ENCODE measurements around the gene RNF7. TPM values are rescaled to one million over a fixed set of nuclear protein-coding genes. Genes with fewer than 3 reads are reported as not detected.

The RNF7 gene
- total RNA-seq, 1 donor, result 68.8 TPM

DNA sequence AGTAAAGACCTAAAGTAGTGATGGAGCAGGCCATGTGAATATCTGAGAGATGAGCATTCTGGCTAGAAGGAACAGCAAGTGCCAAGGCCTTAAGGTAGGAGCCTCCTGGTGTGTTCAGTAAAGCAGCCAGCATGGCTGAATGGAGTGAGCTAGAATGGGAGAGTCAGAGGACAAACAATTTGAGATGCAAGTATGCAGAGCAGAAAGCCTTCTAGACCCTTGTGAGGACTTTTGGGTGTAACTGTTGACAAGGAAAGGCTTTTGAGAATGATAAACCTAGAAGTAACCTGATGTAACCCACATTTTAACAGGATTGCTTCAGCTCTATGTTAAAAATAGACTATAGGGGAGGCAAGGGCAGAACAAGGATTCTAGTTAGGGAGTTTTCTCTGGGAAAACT lies 14.8 kb upstream of the RNF7 start:
- Histone ChIP-seq H3K9me3 (ENCODE audit: low read depth, low read length) (no peaks in the 10 kb centered on the region), H3K4me3 (ENCODE audit: low read length) (no peak overlapping the region), H3K4me1 (ENCODE audit: insufficient read depth, low read length) (no peaks in the 10 kb centered on the region), H3K27me3 (ENCODE audit: insufficient read depth, low read length) (no peaks in the 10 kb centered on the region)

- Histone ChIP-seq H3K4me1 (ENCODE audit: insufficient read depth, low read length) (no peaks in the 10 kb centered on the region), H3K9me3 (ENCODE audit: low read depth, low read length) (no peaks in the 10 kb centered on the region), H3K4me3 (ENCODE audit: low read length) (no peak overlapping the region), H3K27me3 (ENCODE audit: insufficient read depth, low read length) (no peaks in the 10 kb centered on the region)
These were observed 13.9 kb upstream of the RNF7 start for GRCh38 chr3:141724186-141724585.

- Histone ChIP-seq H3K4me3 (ENCODE audit: low read length) (no peak overlapping the region), H3K27me3 (ENCODE audit: insufficient read depth, low read length) (no peaks in the 10 kb centered on the region), H3K4me1 (ENCODE audit: insufficient read depth, low read length) (no peaks in the 10 kb centered on the region), H3K9me3 (ENCODE audit: low read depth, low read length) (no peaks in the 10 kb centered on the region)
These were observed 13.1 kb upstream of the RNF7 start for GRCh38 chr3:141725036-141725435.

DNA sequence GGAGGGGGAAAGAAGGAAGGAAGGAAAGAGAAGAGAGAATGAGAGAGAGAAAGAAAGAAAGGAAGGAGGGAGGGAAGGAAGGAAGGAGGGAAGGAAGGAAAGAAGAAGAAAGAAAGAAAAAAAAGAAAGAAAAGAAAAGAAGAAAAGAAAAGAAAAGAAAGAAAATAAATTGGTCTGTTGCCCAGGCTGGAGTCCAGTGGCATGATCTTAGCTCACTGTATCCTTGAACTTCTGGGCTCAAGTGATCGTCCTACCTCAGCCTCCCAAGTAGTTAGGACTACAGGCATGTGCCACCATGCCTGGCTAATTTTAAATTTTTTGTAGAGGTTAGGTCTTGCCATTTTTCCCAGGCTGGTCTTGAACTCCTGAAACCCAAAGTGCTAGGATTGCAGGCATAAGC lies 11.6 kb upstream of the RNF7 start:
- H3K27me3 ChIP-seq (ENCODE audit: insufficient read depth, low read length), result no peaks in the 10 kb centered on the region
- no peak overlapping the region for H3K4me3 ChIP-seq (ENCODE audit: low read length)

GRCh38 chr3:141728355-141728892 lies 9.7 kb upstream of the RNF7 start:
- Histone ChIP-seq H3K9me3 (ENCODE audit: low read depth, low read length) (no peaks in the 10 kb centered on the region), H3K4me1 (ENCODE audit: insufficient read depth, low read length) (no peaks in the 10 kb centered on the region), H3K4me3 (ENCODE audit: low read length) (no peak overlapping the region), H3K27me3 (ENCODE audit: insufficient read depth, low read length) (no peaks in the 10 kb centered on the region)

More for the DNA sequence above, 11.6 kb upstream of the RNF7 start:
- Histone ChIP-seq H3K4me1 (ENCODE audit: insufficient read depth, low read length) (no peaks in the 10 kb centered on the region), H3K9me3 (ENCODE audit: low read depth, low read length) (no peaks in the 10 kb centered on the region)

DNA sequence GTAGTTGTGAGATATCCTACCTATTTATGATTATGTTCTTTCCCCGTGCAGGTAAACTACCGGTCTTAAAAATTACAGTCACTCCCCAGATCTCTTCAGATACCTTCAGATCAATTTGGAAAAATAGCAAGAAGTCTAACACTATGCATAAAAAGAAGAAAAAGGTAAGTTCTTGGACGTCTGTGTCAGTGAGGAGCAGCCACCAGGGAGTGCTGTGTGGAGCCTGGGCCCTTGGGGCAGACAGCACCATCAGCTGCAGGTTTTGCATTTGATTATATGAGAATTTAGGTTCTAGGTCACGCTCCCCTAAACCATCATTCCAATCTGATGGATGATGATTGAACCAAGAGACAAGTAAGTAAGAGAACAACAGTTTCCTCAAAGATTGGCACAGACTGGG lies 8.9 kb upstream of the RNF7 start:
- Histone ChIP-seq H3K9me3 (ENCODE audit: low read depth, low read length) (no peaks in the 10 kb centered on the region), H3K4me1 (ENCODE audit: insufficient read depth, low read length) (no peaks in the 10 kb centered on the region), H3K27me3 (ENCODE audit: insufficient read depth, low read length) (no peaks in the 10 kb centered on the region), H3K4me3 (ENCODE audit: low read length) (no peak overlapping the region)

DNA sequence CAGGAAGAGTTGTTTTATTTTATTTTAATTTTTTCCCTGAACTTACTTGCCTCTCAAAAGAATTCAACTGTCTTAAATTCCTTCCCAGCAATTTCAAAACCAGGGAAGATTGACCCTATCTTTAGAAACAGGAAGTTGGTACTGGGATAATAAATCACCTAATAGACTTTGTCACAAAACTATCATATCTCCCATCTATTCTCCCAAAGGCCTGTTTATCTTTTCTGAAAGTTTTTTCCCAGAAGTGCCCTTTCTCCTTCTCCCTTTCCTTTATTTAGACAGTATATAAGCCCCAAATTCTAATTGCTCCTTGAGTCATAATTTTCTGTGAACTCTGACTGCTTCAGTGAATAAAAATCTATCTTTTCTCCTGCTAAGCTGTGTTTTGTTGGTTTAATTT lies 2.9 kb upstream of the RNF7 start:
- Histone ChIP-seq H3K4me1 (ENCODE audit: insufficient read depth, low read length) (peaks cover 22% of the 10 kb centered on the region), H3K4me3 (ENCODE audit: low read length) (no peak overlapping the region), H3K27me3 (ENCODE audit: insufficient read depth, low read length) (no peaks in the 10 kb centered on the region), H3K9me3 (ENCODE audit: low read depth, low read length) (no peaks in the 10 kb centered on the region)

GRCh38 chr3:141735770-141736465 lies 2.2 kb upstream of the RNF7 start:
- Histone ChIP-seq H3K27me3 (ENCODE audit: insufficient read depth, low read length) (no peaks in the 10 kb centered on the region), H3K4me3 (ENCODE audit: low read length) (no peak overlapping the region), H3K9me3 (ENCODE audit: low read depth, low read length) (no peaks in the 10 kb centered on the region), H3K4me1 (ENCODE audit: insufficient read depth, low read length) (peaks cover 29% of the 10 kb centered on the region)

DNA sequence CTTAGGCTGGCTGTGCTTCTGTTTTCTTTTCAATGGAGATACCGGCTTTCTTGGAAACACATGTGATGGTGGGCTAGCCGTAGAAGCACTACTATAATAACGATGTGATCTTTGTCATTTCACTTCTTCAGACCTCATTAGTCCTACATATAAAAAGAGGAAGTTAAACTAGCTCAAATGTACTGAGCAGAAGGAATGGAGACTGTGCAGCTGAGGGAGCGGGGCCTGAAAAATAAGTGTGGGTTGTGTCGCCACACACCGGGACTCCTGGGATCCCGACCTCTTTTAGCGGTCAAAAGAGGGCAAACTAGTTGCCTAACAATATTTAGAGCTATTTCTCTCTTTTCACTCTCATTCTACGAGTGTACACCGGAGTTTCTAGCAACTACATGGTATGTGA lies 1.0 kb upstream of the RNF7 start:
- no peaks in the 10 kb centered on the region for H3K27me3 ChIP-seq (ENCODE audit: insufficient read depth, low read length)
- no peaks in the 10 kb centered on the region for H3K9me3 ChIP-seq (ENCODE audit: low read depth, low read length)
- no peak overlapping the region for H3K4me3 ChIP-seq (ENCODE audit: low read length)
- H3K4me1 ChIP-seq (ENCODE audit: insufficient read depth, low read length), result peaks cover 34% of the 10 kb centered on the region

GRCh38 chr3:141737678-141738021 lies 448 bp upstream of the RNF7 start:
- Histone ChIP-seq H3K4me3 (ENCODE audit: low read length) (peak overlapping the region; percentile 98), H3K9me3 (ENCODE audit: low read depth, low read length) (no peaks in the 10 kb centered on the region), H3K4me1 (ENCODE audit: insufficient read depth, low read length) (peaks cover 37% of the 10 kb centered on the region), H3K27me3 (ENCODE audit: insufficient read depth, low read length) (no peaks in the 10 kb centered on the region)

GRCh38 chr3:141738891-141739363 lies 829 bp downstream of the RNF7 start:
- no peaks in the 10 kb centered on the region for H3K9me3 ChIP-seq (ENCODE audit: low read depth, low read length)
- H3K4me3 ChIP-seq (ENCODE audit: low read length), result peak overlapping the region; percentile 98
- H3K27me3 ChIP-seq (ENCODE audit: insufficient read depth, low read length), result no peaks in the 10 kb centered on the region
- peaks cover 37% of the 10 kb centered on the region for H3K4me1 ChIP-seq (ENCODE audit: insufficient read depth, low read length)

DNA sequence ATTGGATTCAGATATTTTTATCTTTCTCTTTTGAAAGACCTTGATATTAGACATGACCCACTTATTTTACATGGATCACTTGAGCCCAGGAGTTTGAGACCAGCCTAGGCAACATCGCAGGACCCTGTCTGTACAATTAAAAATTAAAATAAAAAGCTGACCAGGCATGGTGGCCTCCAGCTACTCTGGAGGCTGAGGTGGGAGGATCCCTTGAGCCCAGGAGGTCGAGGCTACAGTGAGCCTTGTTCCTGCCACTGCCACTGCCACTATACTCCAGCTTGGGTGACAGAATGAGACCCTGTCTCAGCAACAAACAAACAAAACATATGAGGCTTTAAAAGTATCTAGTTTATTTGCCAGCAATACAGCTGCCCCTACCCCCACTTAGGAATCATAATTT lies 1.6 kb downstream of the RNF7 start:
- peak overlapping the region; percentile 98 for H3K4me3 ChIP-seq (ENCODE audit: low read length)
- peaks cover 37% of the 10 kb centered on the region for H3K4me1 ChIP-seq (ENCODE audit: insufficient read depth, low read length)

GRCh38 chr3:141740349-141740748 lies 2.3 kb downstream of the RNF7 start:
- Histone ChIP-seq H3K4me3 (ENCODE audit: low read length) (no peak overlapping the region), H3K27me3 (ENCODE audit: insufficient read depth, low read length) (no peaks in the 10 kb centered on the region), H3K9me3 (ENCODE audit: low read depth, low read length) (no peaks in the 10 kb centered on the region), H3K4me1 (ENCODE audit: insufficient read depth, low read length) (peaks cover 37% of the 10 kb centered on the region)

More for the DNA sequence above, 1.6 kb downstream of the RNF7 start:
- Histone ChIP-seq H3K9me3 (ENCODE audit: low read depth, low read length) (no peaks in the 10 kb centered on the region), H3K27me3 (ENCODE audit: insufficient read depth, low read length) (no peaks in the 10 kb centered on the region)

- H3K9me3 ChIP-seq (ENCODE audit: low read depth, low read length), result no peaks in the 10 kb centered on the region
- H3K27me3 ChIP-seq (ENCODE audit: insufficient read depth, low read length), result no peaks in the 10 kb centered on the region
- no peak overlapping the region for H3K4me3 ChIP-seq (ENCODE audit: low read length)
- H3K4me1 ChIP-seq (ENCODE audit: insufficient read depth, low read length), result peaks cover 25% of the 10 kb centered on the region
These were observed 5.2 kb downstream of the RNF7 start for GRCh38 chr3:141743305-141743704.

DNA sequence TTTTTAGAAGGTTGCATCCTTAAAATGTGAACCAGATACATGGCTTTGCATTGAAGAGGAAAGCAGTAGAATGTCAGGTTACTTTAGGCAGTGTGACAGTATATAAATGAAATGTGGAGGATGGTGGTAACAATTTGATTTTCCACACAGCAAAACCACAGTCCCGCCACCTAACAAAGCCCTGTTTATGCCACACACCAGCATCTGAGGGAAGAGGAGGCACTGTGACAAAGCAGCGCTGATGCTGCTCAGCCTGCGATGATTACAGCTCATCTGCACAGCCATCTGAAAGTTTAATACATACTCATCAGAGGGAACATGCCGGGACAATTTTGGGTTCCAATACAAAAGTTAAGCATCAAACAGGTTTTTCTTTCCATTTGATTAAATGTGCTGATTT lies 8.9 kb downstream of the RNF7 start:
- no peaks in the 10 kb centered on the region for H3K9me3 ChIP-seq (ENCODE audit: low read depth, low read length)
- no peak overlapping the region for H3K4me3 ChIP-seq (ENCODE audit: low read length)
- H3K27me3 ChIP-seq (ENCODE audit: insufficient read depth, low read length), result no peaks in the 10 kb centered on the region
- peaks cover 3% of the 10 kb centered on the region for H3K4me1 ChIP-seq (ENCODE audit: insufficient read depth, low read length)

- Histone ChIP-seq H3K9me3 (ENCODE audit: low read depth, low read length) (no peaks in the 10 kb centered on the region), H3K4me3 (ENCODE audit: low read length) (no peak overlapping the region), H3K27me3 (ENCODE audit: insufficient read depth, low read length) (no peaks in the 10 kb centered on the region), H3K4me1 (ENCODE audit: insufficient read depth, low read length) (no peaks in the 10 kb centered on the region)
These were observed 15.3 kb downstream of the RNF7 start for GRCh38 chr3:141753399-141753798.
